Raji (cell line): ENCODE results near the gene UQCRC1.

Experiments used
- POLR2A ChIP-seq: IDR thresholded peaks from 2 replicates; pipeline ENCODE4 v1.6.1; 2011; ENCODE audit warnings: low read depth, low read length, control low read depth; ENCODE audit not compliant: insufficient read depth

UQCRC1 gene

DNA sequence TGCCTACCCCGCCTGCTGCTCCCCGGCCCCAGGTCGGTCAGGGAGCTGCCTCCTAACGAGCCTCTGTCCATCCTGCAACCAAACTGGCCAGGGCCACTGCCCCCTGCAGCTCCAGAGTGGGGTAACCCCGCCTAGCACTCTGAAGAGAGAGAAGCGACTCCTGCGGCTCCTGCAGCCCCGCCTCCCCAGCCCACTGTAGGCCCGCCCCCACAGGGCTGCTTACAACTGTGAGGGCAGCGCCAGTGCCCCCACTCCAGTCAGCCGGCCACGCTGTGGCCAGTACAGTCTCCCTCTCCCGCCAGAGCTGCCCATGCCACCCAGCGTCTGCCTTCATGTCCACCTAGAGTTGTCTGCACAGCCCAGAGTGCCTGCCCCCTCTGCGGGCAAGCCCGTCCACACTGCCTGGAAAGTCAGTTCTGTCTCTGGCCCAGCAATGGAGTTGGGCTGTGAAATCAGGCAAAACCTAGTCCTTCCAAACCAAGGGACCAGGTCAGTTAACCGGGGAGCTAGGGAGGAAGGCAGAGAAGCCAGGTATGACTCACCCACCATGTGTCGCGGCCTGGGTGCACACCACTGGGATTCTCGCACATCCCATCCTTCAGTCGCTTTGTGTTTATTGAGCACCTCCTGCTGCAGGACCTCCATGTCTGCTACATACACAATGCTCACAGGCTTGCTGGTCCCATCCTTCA, 48.3 kb downstream of the UQCRC1 start:
- TF ChIP-seq POLR2A: no peak

DNA sequence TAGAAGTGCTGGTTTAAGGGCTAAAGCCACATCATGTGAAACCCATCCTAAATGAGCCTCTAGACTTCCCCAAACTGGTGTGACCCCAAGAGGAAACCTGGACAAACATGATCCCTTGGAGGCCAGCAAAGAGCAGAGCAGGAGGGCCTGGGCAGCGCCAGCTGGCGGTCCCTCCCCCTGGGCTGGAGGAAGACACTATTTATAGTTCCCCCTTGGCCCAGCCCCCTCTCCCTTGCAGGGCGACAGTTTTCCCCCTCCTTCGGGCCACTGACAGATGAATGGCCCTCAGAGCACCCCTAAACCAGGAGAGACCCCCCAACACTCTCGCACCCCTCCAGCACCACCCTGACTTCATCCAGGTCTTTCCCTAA, 48.8 kb downstream of the UQCRC1 start:
- TF ChIP-seq POLR2A: no peak

DNA sequence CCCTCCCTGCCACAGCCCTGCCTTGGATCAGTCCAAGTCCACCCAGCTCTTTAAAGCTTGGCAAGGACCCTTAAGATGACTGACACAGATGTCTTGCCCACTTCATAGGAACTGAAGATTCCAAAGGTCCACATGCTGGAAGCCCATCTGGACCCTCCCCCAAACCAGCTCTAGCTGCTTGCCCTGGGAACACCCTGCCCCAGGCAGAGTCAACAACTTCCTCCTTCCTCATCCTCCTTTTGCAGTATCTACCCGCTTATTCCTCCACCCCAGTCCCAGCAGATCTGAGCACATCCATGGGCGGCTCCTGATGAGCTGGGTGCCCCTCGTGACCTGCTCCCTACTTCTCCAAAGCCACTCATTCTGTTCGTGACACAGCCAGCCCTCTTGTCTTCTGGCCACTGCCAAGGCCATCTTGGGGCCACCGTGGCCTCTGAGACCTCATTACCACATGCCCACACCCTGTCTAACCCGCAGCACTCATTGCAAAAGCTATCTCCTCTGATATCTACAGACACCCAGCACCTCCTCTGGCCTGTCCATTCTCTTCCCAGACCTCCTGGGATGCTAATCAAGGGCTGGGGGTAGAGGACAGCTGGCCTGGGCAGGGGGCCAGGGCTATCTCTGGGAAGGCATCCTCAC, 50.8 kb downstream of the UQCRC1 start:
- TF ChIP-seq POLR2A: no peak

DNA sequence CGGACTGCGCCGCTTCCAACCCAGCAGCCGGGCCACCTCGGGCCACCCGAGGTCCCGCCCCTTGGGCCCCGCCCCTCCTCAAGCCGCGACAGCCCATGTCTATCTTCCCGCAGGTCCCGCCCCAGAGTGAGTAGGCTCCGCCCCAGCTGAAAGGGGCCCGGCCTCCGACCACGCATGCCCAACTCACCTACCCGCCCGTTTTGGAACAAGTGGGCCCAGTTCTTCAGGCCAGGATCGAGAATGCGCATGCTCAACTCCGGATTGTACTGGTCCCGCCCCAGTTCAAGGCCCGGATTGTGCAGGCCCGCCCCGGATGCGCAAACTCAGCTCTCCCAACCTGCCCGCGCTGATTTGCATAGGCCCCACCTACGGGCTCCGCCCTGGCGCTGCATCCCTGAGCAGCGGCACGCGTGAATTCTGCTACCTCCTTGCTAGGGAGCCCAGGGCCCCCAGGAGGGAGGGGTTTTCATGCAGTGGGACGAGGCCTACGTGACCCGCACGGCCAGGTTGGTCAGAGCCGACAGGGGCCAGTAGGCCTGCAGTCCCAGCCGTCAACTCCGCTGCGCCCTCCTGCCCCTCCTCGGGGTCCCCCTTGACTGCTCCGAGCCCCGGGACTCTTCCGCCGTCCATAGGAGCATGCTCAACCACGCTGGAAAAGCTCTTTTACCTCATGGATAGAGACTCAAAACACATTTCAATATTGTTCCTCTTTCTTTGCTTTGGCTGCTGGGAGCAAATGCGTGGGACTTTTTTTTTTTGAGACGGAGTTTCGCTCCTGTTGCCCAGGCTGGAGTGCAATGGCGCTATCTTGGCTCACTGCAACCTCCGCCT, 52.4 kb downstream of the UQCRC1 start, which contains the start of gene PFKFB4:
PFKFB4 (minus strand) TSS at position 8 of the 831 bp plus-strand sequence. CDS start 26 bp downstream, outside the sequence.
- peak; percentile 86 for TF ChIP-seq POLR2A

DNA sequence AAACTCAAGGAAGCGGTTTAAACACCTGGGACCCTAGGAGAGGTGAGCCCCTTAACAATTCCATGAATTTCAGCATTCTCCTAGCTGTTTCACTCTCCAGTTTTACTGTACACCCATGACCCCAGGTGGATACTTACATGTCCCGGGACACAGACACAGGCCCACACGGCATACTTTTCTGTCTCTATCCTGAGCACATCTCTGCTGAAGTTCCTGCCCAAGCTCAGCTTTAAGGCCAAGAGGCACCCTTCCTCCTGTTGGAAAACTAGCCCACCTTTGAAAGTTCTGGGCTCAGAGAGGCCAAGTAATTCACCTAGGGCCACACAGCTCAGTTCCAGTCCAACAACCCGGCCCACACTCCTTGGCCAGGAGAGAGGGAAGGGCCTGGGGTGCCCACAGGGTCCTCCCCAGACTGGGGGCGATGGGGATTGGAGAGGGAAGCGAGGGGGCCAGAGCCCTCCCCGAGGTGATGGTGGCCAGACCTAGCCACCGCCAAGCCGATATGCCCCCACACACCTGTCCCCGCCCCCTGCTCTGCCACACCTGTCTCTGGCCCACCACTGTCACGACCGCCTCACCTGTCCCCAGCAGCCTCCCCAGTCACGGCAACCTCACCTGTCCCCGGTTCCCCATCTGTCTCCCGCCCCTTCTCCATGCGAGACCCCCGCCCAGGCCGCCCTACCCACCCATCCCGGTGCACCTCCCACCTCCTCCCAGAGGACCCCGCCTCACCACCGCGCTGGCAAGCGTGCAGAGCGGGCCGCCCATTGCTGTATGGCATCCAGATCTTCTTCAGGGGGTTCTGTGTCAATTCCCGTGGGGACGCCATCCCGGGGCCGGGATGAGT, 53.3 kb downstream of the UQCRC1 start:
- 0 out of 2 replicates have a peak, but pooled peaks have one; percentile 19 for TF ChIP-seq POLR2A

DNA sequence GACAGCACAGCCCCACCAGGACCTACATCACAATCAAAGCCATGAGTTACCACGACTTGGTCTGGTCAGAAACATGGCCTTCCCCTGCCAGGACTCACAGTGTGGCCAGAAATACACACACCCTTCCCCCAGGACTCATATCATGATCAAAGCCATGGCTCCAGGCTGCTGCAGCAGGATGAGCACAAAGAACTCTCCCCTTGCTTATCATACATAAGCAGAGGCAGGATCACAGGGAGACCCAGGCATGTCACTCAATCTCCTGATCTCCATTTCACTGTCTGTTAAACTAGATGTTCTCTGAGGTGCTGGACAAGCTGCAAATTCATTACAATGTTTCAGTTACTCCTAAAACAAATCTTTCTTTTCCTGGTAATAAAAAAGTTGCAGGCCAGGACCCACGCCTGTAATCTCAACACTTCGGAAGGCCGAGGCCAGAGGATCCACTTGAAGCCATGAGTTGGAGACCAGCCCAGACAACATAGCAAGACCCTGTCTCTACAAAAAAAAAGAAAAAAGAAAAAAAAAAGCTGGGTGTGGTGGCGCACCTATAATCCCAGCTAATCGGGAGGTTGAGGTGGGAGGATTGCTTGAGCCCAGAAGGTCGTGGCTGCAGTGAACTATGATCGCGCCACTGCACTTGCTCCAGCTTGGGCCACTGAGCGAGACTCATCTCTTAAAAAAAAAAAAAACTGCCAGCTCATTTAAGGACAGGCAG, 54.1 kb downstream of the UQCRC1 start:
- TF ChIP-seq POLR2A: no peak

DNA sequence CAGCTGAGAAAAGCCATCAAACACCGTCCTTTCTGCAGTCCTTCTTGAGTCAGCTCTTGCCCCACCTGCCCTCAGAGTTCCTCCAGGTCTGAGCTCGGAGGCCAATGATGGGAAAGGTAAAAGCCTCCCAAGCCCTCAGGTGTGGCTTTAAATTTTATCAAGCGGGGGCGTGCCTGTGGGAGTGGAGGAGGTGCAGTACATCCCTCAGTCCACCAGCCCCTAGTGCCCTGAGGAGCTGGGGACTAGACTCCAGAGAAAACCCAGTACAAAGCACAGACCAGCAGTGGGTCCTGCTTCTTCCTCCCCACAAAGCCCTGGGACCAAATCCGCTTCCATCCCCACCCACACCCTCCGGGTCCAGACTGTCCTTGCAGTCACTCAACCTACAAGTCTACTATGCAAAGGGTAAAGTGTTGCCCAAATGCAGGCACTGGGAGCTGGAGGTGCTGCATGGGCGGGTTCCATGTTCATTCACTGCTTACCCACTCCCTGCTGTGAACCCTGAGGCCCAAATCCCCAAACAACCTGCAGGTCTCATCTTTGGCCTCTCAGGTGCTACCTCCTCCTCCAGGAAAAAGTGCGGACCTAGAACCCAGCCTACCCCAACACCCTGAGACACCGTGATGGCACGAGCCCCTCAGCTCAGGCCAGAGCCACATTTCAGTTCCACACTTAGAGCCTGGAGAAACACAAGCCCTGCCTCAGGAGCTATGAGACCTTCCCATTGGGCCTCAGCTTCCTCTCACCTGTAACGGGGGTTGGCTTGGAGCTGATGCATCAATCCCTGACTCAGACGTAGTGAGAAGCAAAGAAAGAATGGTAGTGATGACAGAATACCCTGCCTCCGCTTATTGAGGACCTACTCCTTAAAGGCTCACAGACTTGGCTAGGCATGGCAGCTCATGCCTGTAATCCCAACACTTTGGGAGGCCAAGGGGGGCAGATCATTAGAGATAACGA, 55.3 kb downstream of the UQCRC1 start:
- TF ChIP-seq POLR2A: no peak

DNA sequence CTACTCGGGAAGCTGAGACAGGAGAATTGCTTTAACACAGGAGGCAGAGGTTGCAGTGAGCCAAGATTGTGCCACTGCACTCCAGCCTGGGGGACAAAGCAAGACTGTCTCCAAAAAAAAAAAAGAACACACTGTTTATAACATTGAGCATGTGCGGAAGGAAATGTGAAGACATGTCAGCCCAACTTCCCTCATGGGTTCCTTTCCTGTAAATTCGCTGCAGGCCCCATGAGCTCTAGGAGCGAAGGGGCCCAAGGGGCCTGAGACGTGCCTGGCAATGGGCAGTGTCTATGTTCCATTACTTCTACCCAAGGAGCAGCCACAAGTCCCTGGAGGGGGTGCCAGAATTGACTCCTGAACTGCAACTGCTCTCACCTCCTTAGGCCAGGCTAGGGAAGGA, 56.1 kb downstream of the UQCRC1 start:
- TF ChIP-seq POLR2A: no peak

DNA sequence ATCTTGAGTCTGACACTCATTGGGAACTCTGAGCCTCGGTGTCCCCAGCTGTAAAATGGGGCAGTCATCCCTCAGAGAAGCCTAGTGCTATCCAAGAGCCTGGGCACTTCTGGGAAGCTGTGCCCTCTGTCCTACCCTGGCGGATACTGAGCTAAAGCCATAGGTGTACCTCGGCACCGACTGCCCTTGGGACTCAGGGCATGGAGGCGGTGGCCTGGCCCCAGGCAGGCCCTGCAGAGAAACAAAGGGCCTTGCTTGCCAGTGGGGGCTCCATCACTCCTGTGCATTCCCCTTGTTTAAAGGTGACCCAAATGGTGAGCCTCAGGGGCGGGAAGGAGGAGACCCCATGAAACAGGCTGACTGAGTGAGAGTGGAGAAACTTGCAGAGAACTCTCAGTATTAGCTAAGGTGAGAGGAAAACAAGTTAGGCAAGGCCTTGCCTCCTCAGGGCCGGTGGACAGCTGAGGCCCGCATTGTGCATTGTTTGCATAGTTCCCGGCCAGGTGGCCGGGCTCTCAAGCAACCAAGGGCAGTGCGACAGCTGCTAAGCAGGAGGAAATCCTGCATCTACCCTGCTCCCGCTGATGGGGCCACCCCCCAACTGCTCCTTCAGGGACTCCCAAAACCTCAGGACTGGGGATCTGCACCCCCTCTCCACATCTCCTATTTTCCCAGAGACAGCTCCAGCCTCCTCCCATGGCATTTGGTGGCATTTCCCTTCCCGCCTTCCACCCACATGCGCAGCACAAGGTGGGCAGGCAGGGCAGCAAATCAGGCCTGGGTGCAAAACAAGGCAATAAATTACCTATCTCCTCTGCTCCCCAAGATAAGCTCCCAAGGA, 57.1 kb downstream of the UQCRC1 start:
- TF ChIP-seq POLR2A: no peak
